ENCODE data around the gene A1BG.
"Not testable (repeated sequence)": the region's sequence is repeated elsewhere in the genome, so short reads cannot be mapped to it uniquely, and the experiment has no call there.

A1BG gene

DNA sequence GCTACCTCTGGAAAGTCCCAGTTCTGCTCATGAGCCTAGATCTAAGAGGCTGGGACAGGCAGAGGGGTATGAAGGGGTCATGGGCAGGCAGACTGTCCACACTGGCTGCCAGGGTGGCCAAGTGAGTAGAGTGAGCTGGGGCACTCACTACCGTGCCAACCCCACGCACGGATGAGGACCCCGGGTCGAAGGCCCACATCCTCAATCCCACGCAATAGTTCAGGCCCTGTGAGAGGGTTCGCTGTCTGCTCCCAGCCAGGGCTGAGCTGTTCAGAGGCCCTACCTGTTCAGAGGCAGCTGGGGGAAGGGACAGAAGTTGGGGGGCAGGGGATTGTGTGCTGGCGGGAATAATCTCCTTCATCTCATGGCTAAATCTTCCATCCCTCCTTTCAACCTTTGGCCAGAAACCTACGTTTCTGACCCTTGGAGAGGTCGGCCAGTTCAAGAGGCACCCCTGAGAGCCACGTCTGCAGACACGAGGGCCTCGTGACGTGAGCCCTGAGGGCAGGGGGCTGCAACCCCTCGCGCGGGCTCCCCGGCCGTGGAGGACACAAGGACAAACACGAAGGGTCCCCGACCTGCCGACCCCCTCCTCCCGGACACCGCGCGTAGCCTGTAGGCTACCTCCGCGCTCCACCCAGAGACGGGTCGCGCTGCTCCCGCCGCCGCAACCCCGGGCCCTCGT lies 32.7 kb upstream of the A1BG start:
- no peak for FAIRE-seq

DNA sequence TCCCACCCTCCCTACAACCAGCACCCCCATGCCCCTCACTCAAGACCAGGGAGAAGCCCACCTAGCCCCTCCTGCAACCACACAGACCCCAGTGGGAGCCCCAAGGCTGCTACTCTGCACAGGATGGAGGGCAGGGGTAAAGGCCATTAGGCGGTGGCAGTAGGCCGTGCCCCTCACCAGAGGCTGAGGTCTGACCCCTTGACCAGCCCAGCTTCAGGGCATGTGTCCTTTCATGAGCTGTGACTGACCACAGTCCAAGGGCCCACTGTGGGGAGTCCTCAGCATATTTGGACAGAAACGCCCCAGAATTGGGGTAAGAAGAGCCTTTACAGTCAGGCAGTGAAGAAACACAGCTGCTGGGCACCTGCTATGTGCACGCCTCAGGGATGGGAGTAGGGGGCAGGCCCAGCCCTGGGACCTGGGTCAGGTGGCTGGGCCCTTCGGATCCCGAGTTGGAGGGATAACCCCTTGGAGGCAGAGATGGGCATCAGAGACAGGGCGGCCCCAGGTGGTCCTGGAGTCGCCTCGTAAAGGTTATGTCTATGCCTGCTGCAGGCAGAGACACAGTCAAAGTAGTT lies 32.1 kb upstream of the A1BG start:
- FAIRE-seq = no peak

DNA sequence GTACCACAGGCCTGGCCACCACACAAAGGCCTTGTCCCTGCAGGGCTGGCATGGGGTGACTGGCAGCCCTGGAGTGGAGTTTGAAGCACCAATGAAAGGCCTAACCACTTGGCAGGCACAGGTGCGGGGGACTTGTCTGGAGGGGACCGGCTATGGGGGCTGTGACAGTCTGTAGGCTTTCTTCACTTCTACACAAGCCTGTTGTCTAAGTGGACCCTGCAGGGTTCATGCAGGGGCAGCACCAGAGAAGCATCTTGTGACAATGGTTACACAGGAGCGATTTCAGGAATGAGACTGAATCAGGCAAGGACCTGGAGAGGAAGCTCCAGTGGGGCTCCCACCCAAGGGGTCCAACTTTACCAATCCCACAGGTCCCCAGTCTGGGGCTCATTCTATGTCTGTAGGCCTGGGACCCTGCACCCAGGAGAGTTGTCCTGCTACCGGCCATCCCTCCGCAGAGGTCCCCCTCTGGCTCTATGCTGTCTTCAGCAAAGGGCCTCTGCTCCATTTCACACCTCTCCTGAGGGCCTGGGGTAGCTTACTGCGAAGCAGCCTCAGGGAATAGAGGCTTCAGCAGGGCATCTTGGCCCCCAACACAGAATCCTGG lies 29.8 kb upstream of the A1BG start:
- FAIRE-seq = no peak

DNA sequence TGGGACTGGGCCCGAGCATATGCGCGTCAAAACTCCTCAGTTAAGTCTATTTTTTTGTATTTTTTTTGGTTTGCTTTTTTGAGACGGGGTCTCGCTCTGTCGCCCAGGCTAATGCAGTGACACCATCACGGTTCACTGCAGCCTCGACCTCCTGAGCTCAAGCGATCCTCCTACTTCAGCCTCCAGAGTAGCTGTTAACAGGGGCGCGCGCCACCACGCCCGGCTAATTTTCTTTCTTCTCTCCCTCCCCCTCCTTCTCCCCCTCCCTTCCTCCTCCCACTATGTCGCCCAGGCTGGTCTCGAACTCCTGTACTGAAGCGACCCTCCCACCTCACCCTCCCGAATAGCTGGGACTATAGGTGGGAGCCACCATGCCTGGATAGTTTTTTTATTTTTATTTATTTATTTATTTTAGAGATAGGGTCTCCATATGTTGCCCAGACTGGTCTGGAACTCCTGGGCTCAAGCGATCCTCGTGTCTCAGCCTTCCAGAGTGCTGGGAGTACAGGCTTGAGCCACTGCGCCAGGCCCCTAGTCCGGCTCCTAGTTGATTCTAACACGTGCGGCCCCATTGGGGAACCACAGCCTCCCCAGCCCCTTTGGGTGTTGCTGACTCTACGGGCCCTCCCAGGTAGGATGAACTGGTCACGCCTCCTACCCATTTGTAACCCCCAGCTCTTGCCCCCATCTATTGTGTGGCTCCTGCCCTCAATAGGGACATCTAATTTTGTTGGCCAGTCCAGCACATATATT lies 28.3 kb upstream of the A1BG start:
- FAIRE-seq = no peak

DNA sequence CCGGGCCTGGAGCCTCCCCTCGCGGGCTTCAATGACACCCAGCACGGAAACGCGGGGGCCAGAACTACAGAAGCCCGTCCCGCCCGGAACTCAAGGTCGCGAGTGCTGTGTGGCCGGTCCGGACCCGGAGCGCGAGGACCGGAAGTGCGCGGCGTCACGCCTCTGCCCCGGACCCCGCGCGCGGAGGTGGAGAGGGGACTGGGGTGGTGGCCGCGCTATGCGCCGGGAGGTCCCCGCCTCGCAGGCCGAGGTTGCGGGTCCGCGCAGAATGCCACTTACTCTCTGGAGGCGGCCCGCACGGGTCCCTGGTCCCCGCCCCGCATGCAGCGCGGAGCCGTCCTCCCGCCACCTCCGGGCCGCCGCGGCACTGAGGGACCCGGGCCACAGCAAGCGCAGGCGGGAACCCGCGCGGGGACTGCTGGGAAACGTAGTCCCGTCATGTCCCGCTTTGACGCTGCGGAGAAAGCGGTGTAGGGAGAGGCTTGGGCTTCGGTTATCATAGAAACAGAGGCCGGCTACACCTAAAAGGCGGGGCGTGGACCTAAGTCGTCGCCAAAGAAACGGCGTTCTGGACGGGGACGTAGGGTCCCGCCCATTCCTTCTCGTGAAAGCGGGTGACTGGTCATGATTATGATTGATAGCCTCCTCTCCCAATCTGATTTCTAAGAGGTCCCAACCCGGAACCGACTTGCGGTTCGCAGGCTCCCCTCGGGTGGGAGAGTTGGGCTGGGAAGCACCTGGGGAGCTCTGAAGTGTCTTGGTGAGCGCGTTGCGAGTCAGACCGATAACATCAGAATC lies 27.6 kb upstream of the A1BG start, which contains the start of gene ZNF837:
TSS of gene ZNF837 (minus strand) at position 369 of the 798 bp plus-strand sequence. CDS start 11,698 bp downstream, outside the sequence.
- peak; percentile 99 for FAIRE-seq

DNA sequence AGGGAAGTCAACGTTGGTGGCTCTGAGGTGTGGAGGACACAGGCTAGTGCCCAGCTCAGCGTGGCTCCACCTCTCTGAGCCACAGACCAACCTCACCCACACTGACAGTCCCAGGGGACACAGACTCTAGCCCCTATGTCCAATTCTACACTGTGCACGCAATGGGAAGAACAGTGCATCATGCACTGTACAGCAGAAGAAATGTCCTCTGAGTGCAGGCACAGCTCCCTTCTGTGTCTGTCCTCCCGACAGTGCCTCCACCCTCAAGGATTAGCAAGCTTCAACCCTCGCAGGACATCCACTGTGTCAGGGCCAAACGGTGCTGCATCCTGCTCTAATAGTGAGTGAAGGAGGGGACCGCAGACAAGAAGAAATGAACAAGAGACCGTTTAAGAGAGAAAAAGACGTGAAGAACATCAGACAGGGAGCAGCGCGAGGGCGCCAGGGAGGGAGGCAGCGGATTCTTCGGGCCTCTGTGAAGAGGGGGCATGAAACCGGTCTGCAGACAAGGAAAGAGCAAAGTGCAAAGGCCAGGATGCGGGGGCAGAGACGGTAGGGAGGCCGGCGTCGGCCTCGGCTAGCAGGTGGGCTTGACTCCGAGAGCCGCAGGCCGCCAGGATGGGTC lies 26.9 kb upstream of the A1BG start:
- no peak for FAIRE-seq

DNA sequence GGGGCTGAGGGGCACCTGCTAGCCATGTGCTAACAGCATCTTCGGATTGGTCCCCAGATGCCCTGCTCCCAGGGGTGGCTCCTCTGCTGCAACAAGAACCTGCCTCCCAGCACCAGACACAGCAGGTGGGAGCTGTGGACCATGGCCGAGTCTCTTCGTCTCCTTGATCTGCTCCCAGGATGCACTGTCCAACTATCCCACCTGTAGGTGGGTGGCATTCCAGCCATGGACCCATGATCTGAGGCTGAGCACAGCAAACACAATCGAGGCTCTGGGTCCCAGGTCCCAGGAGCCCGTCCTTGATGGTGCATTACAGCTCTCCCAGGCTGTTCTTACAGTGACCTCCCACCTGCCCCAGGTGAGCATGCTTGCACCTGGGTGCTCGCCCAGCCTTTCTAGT lies 26.0 kb upstream of the A1BG start:
- FAIRE-seq = no peak

DNA sequence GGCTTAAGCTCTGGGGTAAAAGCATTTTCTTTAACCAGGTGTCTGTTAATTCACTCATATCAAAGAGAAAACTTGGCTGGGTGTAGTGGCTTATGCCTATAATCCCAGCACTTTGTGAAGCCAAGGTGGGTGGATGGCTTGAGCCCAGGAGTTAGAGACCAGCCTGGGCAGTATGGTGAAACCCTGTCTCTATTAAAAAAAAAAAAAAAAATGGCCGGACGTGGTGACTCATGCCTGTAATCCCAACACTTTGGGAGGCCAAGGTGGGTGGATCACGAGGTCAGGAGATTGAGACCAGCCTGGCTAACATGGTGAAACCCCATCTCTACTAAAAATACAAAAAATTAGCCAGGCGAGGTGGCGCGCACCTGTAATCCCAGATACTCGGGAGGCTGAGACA lies 23.4 kb upstream of the A1BG start:
- FAIRE-seq = not testable (repeated sequence)

DNA sequence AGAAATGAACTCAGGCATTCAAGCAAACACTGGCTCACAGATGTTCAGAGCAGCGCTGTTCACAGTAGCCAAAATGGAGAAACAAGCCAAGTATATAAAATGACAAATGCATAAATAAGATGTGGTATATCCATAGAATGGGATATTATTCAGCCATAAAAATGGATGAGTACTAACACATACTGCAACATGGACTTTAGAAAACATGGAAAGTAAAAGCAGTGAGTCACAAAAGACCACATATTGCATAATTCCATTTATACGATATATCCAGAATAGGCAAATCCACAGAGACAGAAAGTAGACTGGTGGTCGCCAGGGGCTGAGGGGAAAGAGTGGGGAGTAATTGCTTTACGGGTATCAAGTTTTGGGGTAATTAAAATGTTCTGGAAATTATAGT lies 20.9 kb upstream of the A1BG start:
- FAIRE-seq = no peak

DNA sequence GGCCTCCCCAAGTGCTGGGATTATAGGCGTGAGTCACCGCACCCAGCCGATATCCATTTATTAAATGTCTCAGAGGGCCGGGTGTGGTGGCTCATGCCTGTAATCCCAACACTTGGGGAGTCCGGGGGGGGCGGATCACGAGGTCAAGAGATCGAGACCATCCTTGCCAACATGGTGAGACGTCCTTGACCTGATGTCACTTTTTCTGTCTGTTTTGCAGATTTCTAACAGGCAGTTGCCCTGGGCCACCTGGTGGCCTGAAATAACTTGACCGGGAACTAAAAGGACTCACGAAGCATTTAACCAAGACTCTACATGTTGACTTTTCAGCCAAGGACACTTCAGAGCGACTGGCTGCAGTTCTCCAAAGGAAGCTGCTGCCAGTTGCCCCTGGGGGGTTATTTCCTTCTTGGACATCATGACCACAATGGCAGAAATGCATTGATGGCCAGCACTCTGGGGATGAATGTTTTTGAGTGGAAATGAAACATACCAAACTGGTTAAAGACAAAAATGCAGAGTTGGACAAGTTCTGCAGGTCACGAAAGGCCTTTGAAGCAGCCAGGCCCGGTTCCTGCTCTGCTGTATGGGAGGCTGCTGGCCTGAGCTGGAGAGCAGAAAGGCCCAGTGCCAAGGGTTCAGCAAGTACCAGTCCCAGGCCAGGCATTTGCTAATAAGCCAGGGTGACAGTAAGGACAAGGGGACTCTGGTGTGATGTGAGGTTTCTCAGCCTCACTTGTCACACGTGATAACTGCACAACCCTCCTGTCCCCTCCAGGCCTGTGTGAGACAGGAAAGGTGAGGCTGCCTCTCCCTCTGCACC lies 19.2 kb upstream of the A1BG start:
- FAIRE-seq = no peak

DNA sequence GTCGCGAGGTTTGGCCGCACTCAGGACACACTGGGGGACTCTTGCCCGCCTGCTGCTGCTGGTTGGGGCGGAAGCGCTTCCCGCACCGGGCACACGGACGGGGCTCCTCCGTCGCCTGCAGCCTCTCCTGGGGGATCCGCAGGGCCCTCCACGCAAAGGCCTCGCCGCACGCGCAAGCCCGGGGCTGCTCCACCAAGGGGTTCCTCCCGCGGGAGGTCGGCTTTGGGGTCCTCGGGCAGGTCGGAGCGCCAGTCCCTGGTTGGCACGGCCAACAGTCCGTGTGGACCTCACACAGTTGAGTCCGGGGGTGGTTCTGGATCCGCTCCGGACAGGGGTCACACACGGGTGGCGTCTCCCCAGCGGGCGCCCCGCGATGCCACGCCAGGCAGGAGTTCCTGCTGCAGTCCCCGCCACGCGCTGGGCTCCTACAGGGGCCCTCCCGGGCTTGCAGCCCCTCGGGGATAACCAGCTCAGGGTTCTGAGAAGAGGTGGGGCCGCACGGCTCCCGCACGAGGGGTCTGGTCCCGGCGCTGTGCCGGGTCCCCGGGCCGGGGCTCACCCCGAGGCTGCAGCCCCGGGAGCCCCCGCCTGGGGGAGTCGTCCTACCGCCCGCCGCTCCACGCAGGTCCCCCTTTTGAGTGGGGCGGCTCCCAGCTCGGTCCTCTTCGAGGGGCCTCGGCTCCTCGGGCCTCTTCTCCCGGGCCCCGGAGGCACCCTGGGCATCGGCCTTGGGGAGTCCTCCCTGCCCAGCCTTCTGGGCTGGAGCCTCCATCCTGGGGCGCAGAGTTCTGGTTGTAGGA lies 15.5 kb upstream of the A1BG start:
- no peak for FAIRE-seq

DNA sequence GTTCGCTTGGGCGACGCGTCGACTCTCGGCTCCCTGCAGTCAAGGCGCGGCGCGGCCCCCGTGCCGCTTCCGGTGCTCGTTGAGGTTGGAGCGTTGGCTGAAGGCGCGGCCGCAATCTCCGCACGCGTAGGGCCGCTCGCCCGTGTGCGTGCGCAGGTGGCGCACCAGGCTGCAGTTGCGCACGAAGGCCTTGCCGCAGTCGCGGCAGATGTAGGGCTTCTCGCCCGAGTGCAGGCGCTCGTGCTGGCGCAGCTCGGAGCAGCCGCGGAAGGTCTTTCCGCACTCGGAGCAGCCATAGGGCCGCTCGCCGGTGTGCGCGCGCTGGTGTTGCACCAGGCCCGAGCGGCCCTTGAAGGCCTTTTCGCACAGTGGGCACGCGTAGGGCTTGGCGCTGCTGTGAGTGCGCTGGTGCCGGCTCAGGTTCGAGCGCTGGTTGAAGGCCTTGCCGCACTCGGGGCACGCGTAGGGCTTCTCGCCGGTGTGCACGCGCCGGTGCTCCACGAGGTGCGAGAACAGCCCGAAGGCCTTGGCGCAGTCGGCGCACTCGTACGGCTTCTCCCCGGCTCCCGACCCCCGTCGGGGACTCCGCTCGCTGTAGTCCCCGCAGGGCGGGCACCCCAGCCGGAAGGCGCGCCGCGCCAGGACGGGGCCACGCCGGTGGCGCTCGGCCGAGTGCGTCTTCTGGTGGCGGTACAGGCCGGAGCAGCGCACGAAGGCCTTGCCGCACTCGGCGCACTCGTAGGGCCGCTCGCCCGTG lies 14.6 kb upstream of the A1BG start:
- FAIRE-seq = no peak

DNA sequence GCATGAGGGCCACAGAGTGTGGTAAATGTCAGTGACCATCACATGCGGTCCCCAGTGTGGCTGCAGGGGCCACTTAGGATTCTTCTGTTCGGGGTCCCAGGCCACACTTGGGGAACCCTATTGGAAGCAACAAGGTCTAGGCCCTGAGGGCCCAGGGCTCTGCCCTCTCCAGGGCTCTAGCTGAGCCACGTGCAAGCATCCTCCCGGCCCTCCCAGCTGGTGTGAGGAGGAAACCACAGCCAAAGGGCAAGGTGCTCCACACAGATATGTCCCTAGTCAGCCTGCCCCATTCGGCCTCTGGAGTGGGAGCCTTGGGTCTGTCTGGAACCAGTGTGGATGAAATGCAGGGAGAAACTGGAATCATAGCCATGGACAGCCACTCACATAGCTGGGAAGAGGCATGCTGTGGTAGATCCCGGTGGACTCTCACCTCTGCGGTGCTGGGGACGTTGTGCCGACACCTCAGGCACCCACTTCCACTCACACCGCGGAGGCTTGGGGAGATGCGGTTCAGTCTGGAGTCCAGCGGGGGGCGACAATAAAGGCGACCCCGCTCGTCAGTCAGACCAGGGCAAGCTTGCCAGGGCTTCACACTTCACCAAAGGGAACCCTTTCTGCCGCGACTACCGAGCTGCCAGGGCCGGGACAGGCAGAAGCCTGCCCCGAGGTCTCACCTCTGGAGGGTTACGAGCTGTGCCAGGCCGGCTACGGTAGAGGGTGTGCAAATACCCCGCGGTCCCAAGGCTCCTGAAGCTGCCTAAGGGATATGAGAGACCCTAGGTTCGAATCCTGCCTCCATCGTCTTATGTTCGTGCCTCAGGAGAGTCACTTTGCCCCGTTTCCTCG lies 13.5 kb upstream of the A1BG start:
- FAIRE-seq = no peak

DNA sequence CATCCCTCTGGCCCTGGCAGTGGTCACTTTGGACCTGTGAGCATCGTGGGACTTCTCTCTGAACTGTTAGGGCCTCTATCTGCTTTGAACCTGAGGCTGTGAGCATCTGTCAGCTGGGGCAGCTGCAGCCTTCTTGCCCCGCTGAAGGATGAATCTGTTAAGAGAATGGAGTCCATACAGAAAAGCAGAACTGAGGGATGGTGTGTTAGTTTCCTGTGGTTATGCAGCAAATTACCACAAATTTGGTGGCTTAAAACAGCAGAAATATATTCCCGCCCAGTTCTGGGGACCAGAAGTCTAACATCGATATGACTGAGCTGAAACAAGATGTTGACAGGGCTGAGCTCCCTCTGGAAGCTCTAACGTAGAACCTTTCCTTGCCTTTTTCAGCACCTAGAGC lies 10.9 kb upstream of the A1BG start:
- no peak for FAIRE-seq

DNA sequence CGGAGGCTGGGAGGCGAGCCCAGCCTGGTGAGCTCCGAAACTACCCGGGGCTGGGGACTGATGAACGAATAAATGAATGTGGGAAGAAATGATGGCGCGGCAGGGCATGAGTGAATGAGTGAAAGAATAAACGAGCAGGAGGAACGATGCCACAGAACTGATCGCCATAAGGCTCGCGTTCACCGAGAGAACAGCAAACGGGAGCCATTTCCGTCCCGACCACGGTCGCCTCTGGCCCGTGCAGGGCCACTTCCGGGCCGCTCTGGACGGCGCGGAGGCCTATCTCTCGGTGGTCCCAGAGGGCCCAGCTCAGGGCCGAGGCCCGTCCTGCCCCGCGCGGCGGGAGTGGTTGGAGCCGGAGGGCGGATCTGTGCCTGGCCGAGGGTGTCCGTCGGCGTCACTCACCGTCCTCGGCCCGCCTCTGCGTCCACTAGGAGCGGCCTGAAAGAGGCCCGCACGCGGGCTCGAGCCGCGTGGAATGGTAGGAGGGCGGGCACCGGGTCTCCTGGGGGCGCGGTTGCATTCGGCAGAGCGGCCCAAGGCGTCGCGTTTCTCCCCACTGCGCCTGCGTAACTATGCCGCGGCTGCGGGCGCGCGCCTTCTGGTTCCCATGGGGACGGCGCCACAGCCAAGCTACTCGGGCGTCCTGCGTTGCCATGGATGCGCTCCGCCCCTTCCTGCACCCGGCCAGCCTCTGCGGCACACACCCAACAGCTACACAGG lies 9.1 kb upstream of the A1BG start, which contains the start of gene ZNF497:
TSS of gene ZNF497 (minus strand) at position 480 of the 723 bp plus-strand sequence. CDS start 5,116 bp downstream, outside the sequence.
- FAIRE-seq = peak; percentile 95

DNA sequence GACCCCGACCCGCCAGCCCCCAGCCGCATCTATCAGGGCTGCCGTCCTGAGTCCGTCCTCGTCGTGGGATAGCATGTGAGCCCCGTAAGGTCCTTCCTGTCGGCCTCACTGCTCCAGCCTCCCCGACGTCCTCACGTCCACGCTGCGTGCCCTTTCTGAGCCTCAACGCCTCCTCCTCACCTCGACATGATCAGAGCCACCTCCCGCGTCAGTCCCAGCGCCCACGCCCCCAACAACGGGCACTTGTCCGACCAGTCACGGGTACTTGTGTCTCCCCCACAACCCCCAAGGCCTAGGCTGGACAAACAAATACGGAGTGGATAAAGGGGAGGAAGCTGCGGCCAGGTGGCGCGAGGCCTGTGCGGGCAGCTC lies 8.6 kb upstream of the A1BG start:
- FAIRE-seq = no peak

DNA sequence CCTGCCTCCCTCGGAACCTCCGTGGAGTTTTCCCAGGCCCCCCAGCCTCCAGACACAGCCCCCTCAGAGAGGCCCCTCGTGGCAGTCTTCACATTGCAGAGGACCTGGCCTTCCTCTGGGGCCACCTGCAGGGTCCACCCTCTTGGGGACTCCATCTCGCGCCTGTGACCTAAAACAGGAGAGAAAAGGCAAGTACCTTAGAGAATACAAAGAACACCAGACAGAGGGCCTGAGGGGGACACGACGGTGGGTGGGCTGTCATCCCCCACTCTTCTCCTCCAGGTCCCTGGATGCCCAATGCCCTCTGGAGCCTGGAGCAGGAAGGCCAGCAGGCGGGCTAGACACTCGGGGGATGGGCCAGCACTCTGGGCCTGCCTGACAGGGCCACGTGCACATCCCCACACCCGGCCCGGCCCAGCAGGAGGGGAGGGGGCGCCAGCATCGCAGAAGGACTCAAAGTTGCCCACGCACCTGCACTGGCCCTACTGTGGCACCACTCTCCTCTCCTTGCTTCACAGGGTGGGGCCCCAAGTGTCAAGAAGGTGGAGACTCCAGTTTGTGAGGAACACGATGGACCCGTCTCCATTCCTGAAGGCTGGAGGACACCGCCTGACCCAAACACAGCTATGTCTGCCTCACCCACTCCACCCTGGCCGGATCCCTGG lies 4.3 kb upstream of the A1BG start:
- FAIRE-seq = no peak

Data from G401.6 (cell line).